ENCODE results near the gene UBE2D1. TPM values are rescaled to one million over a fixed set of nuclear protein-coding genes. Genes with fewer than 3 reads are reported as not detected.
A peak's percentile ranks its signal among the peaks of the same experiment; 100 is the strongest.
"Not testable (repeated sequence)": the region's sequence is repeated elsewhere in the genome, so short reads cannot be mapped to it uniquely, and the experiment has no call there.

UBE2D1 gene
- total RNA-seq, 6 experiments from 2014 or later, result 8.1 to 11.3 (median 10.1) TPM

DNA sequence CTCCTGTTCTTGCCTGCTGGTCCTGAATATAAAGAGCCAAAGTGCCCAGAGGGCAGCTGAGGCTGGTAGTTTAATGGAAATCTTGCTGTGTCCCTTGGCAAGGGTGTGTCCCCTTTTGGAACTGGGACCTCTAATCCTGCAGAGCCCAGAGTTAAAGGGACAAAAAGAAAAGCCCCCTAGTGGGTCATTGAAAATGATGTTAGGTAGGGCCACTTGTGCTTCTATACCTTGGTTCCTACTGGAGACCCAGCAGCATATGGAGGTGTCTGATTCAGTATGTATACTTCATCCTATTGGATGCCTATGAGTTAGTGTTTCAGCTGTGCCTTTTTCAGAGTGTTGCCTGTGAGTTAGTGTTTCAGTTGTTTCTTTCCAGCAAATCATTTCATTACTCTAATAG is 81.0 kb downstream of the UBE2D1 start:
- Mint-ChIP-seq H3K27me3 (ENCODE audit: insufficient read depth) (peaks cover 4% of the 10 kb centered on the region; the same call in 1 of the 2 replicates), H3K9me3 (peaks cover 17% of the 10 kb centered on the region; the same call in 1 of the 2 replicates), H3K4me1 (ENCODE audit: low read depth) (peaks cover 34% of the 10 kb centered on the region), H3K4me3 (no peak overlapping the region), H3K27ac (no peak overlapping the region), H3K36me3 (ENCODE audit: low read depth) (no peaks in the 10 kb centered on the region)
- no peak for DNase-seq
- TF ChIP-seq, protein P1, sequence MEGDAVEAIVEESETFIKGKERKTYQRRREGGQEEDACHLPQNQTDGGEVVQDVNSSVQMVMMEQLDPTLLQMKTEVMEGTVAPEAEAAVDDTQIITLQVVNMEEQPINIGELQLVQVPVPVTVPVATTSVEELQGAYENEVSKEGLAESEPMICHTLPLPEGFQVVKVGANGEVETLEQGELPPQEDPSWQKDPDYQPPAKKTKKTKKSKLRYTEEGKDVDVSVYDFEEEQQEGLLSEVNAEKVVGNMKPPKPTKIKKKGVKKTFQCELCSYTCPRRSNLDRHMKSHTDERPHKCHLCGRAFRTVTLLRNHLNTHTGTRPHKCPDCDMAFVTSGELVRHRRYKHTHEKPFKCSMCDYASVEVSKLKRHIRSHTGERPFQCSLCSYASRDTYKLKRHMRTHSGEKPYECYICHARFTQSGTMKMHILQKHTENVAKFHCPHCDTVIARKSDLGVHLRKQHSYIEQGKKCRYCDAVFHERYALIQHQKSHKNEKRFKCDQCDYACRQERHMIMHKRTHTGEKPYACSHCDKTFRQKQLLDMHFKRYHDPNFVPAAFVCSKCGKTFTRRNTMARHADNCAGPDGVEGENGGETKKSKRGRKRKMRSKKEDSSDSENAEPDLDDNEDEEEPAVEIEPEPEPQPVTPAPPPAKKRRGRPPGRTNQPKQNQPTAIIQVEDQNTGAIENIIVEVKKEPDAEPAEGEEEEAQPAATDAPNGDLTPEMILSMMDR (IDR thresholded peaks at IDR 0.05), result peak; percentile 25; the same call in 1 of the 2 replicates

DNA sequence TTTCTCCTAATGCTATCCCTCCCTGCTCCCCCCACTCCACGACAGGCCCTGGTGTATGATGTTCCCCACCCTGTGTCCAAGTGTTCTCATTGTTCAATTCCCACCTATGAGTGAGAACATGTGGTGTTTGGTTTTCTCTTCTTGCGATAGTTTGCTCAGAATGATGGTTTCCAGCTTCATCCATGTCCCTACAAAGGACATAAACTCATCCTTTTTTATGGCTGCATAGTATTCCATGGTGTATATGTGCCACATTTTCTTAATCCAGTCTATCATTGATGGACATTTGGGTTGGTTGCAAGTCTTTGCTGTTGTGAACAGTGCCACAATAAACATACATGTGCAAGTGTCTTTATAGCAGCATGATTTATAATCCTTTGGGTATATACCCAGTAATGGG is 83.1 kb downstream of the UBE2D1 start:
- H3K27ac Mint-ChIP-seq; DNase-seq; H3K27me3 Mint-ChIP-seq (ENCODE audit: insufficient read depth); H3K4me3 Mint-ChIP-seq: not testable (repeated sequence)
- peaks cover 12% of the 10 kb centered on the region; the same call in 1 of the 2 replicates for H3K36me3 Mint-ChIP-seq (ENCODE audit: low read depth)
- H3K9me3 Mint-ChIP-seq, result peaks cover 24% of the 10 kb centered on the region; the same call in 1 of the 2 replicates
- peaks cover 20% of the 10 kb centered on the region for H3K4me1 Mint-ChIP-seq (ENCODE audit: low read depth)

Other genes with a start within 250 kb of the UBE2D1 start
- gene IPMK, start 67.1 kb upstream of the UBE2D1 start, total RNA-seq (2021; fragmentation: NEBNext Ultra II Directional; extraction: Animal tissue kit (Norgen Biotek cat#: 25700)), result 1 to 10 TPM; 3.3 to 3.8 (median 3.5) TPM
- gene CISD1, start 65.8 kb upstream of the UBE2D1 start, total RNA-seq (2021; fragmentation: NEBNext Ultra II Directional; extraction: Animal tissue kit (Norgen Biotek cat#: 25700)), result 10 to 100 TPM; 36.6 to 55.3 (median 43.8) TPM
- 10 to 100 TPM; 21.4 to 27.1 (median 26.0) TPM for gene TFAM, start 50.4 kb downstream of the UBE2D1 start, total RNA-seq (2021; fragmentation: NEBNext Ultra II Directional; extraction: Animal tissue kit (Norgen Biotek cat#: 25700))
- 10 to 100 TPM; 55.6 to 67.7 (median 64.8) TPM for gene BICC1, start 177.9 kb downstream of the UBE2D1 start, total RNA-seq (2021; fragmentation: NEBNext Ultra II Directional; extraction: Animal tissue kit (Norgen Biotek cat#: 25700))